ENCODE data around the gene KRT17.

KRT17 gene

DNA sequence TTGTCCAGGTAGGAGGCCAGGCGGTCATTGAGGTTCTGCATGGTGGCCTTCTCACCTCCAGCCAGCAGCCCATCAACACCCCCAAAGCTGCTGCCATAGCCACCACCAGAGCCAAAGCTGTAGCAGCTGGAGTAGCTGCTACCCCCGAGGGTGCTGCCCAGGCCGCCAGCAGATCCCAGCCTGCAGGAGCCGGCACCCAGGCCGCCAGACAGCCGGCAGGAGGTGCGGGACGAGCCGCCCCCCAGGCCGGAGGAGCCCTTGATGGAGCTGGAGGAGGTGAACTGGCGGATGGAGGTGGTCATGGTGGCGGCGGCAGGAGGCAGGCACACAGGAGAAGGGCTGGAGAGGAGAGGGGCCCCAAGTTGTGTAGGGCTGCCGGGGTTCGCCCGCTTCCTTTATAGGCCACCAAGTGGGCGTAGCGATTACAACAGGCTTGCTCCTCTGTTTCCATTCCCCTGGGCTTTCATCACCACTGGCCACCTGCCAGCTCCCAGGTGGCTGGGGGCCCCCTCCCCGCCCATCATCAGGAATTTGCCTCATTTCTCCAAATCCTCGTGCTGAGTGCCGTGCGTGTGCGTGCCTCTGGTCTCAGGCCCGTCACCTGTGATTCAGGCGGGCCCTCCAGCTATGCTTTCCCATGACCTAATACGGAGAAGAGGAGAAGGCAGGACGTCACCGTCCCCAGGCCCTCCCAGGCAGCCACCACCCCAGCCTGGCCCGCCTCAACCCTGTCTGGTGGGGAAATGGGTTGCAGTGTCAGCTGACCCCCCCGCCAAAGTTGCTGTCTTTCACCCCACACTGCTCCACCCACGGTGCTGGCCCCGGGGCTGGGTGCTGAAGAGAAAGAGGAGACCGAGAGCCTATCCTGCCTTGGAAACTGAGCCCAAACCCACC lies at the start of gene KRT17:
KRT17 (minus strand) TSS at position 368 of the 894 bp plus-strand sequence; CDS start at position 302, 66 bp downstream.
- FAIRE-seq (no peak), DNase-seq (ENCODE audit: insufficient read length, low spot score) (no peak)
- TF ChIP-seq POLR2A (IDR thresholded peaks at IDR 0.05; ENCODE audit: low read depth, low read length): no peak

DNA sequence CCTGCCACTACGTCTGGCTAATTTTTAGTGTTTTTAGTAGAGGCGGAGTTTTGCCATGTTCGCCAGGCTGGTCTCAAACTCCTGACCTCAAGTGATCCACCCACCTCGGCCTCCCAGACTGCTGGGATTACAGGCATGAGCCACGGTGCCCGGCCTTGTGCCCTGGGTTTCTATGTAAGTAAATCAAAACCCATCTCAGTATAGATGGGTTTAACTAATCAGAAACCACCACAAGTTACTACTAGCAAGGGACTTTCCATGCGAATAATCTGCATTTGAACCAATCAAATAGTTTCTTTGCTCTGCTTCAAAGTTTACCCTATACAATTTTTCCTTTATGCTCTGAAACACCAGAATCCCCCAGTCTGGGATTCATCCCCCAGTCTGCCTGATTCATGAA lies 47.8 kb upstream of the KRT17 start:
- no peak for DNase-seq (ENCODE audit: insufficient read length, low spot score)
- TF ChIP-seq POLR2A (IDR thresholded peaks at IDR 0.05; ENCODE audit: low read depth, low read length): no peak
- FAIRE-seq: no peak

DNA sequence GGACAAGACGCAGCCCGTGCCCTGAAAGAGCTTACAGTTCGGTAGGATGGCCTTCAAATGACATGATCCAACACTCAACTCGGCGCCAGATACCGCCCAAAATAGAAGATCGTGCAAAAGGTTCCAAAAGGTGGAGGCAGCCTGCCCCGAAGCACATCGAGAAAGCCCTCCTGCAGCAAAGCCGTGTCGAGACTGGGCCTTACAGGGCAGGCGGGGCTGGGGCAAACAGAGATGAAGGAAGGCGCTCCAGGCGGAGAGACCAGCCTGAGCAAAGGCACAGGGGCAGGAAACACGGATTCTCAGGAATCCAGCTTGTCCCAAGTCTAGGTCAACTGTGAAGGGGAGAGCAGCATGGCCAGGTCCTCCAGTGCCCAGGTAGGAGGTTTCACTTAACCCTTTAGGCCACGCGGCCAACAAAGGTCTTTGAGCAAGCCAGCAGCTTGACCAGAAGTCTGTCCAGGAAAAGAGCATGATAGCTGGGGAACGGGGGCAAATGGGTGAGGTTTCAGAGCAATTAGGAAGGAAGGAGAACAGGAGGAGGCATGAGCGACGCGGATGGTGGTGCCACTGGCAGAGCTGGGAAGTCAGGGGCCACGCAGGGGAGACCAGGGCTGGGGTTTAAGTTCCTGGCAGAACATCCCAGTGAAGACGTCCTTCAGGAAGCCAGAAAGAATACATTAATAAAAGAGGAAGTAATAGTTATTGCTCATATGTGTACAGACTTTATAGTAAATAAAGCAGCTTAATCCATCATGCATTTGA lies 43.1 kb upstream of the KRT17 start:
- no peak for FAIRE-seq
- no peak for DNase-seq (ENCODE audit: insufficient read length, low spot score)
- TF ChIP-seq POLR2A (IDR thresholded peaks at IDR 0.05; ENCODE audit: low read depth, low read length): no peak

DNA sequence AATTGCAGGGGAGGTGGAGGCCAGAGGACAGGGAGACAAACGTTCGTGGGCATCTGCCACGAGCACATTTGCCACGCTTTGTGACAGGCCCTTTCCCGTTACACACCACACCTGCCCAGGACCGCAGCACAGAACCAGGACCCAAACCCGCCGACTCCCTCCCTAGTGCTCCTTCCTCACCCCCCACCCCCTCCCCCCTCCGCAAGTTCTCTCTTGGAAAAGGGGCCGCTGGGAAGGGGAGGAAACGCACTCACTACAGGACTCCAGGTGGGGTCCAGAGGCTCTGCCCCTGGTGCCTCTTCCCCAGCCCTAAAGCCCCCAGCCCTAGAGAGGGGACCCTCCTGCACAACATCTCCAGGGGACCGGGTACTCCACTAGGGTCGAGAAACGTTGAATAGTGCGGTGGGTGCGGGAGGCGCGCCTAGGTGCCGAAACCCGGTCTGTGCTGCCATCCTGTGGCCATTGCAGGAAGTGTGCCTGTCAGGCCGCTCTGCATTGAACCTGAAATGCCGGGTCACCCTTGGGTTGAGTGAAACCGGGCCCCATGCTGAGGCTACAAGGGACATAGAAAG lies 42.4 kb upstream of the KRT17 start:
- no peak for FAIRE-seq
- TF ChIP-seq POLR2A (IDR thresholded peaks at IDR 0.05; ENCODE audit: low read depth, low read length): 0 out of 2 replicates have a peak, but pooled peaks have one; percentile 15
- peak; percentile 67 for DNase-seq (ENCODE audit: insufficient read length, low spot score)

DNA sequence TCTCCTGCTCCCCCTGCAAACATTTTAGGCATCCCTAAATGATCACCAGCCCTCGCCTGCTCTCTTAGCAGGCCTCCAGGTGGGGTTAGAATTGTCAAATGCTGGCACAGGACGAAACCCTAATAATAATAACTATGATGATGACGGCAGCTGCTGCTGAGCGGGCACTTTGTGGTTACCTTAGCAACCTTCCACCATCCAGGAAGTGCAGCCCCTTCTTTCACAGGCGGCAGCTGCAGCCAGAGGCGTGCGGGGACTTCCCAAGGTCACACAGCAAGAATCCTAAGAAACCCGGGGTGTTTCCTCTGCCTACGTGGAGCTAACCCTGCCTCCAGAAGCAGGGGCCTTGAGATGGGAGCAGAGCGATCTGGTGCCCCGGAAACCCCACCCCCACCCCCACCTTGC lies 41.9 kb upstream of the KRT17 start:
- no peak for FAIRE-seq
- peak; percentile 30 for DNase-seq (ENCODE audit: insufficient read length, low spot score)
- TF ChIP-seq POLR2A (IDR thresholded peaks at IDR 0.05; ENCODE audit: low read depth, low read length): no peak

DNA sequence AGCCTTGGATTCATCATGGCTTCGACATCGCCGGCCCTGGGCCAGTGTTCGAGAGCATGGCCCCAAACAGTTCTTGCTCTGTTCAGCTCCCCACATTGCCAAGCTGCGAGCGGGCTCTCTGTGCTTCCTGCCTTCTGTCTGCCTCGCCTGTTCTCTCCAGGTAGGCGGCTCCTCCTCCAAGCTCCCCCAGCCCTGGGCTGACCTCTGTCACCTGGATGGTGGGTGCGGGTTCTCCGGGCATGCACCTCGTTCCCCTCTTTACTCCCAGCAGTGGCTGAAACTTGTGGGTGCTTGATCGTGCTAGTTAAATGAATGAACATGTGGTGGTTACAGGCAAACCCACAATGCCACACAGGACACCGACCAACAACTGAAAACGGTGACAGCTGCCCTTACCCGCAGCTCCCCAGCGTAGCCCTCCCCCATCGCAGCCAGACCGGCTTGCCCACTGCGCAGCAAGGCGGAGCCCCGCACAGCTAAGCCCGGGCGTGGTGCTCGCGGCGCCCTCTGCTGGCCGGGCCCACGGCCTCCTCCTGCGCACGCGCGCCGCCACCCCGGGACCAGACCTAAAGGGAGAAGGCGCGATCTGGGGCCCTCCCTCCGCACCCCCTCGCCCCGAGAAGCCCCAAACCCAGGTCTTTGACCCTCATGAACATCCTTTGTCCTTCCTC lies 41.3 kb upstream of the KRT17 start:
- peak; percentile 46 for TF ChIP-seq POLR2A (IDR thresholded peaks at IDR 0.05; ENCODE audit: low read depth, low read length)
- FAIRE-seq (no peak), DNase-seq (ENCODE audit: insufficient read length, low spot score) (peak; percentile 93)

DNA sequence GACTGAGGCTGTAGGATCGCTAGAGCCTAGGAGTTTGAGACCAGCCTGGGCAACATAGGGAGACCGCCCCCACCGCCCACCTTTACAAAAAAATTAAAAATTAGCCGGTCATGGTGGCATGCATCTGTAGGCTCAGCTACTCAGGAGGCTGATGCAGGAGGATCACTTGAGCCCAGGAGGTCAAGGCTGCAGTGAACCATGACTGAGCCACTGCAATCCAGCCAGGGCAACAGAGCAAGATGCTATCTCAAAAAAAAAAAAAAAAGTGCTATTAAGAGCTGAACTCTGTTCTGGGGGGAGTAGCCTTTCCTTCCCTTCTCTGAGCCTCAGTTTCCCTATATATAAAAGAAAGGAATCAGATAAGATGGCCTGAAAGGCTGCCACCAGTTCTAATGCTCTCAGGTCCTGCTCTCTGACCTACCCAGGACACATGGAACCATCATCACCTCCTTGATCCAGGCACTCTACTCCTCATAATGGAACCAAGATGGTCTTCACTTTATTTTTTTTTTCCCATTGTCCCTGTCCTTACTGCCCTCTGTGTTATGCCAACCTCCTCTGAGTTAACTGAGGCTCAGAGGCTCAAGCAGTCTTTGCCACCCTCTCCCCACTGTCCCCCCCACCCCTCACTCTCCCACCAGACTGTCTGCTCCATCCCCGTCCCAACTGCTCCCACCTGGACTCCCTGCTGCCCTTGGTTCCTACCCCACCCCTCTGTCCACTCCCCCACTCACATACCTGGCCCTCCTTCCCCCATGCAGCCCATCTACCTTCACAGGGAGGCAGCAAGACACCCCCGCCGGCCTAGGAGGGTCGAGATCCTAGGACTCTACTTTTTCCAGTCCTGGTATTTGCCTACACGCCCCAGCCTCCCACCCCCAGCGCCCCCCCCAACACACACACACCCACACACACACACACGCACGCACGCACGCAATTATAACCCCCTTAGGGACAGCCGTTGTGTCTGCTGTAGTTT lies 40.5 kb upstream of the KRT17 start:
- no peak for TF ChIP-seq POLR2A (IDR thresholded peaks at IDR 0.05; ENCODE audit: low read depth, low read length)
- DNase-seq (ENCODE audit: insufficient read length, low spot score) (no peak), FAIRE-seq (no peak)

DNA sequence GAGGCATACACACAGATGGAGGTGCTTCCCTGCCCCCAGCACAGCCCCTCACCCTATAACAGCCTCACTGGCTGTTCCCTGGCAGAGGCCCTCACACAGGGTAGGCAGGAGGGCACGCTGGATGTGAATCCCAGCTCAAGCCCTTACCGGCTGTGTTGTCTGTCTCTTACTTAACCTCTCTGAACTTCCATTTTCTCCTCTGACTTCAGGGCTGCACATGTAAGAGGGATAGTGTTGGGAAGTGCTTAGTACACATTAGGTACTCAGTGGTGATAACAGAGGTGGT lies 39.7 kb upstream of the KRT17 start:
- no peak for FAIRE-seq
- DNase-seq (ENCODE audit: insufficient read length, low spot score): no peak
- TF ChIP-seq POLR2A (IDR thresholded peaks at IDR 0.05; ENCODE audit: low read depth, low read length): no peak

DNA sequence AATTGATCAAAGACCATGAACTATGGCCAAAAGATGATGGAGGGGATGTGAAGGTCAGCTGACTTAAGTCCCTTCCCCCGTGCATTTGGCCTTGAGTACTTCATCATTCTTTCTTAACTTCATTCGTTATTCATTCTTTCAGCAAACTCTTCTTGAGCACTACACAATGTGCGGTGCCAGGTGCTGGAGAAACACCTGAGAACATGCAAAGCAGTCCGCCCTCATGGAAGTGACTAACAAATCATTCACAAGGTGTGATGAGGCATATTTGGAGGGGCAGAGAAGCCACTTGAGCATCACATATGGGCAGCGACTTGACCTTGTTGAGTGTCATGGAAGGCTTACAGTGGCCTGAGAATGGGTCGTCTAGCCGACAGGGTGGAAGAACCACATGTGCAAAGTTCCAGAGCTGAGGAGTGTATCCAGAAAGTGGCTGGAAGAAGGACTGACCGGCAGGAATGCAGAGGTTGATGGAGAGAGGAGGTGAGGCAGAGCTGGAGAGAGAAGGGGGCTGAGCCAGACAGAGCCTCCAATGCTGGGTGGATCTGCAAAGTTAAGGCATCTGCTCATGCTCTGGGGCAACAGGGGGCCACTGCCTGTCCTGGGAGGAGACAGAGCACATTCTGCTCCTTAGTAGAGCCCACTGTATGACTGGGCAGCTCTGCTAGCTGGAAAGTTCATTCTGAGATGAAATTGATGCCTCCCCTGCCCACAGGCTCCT lies 39.2 kb upstream of the KRT17 start:
- FAIRE-seq: no peak
- no peak for DNase-seq (ENCODE audit: insufficient read length, low spot score)

DNA sequence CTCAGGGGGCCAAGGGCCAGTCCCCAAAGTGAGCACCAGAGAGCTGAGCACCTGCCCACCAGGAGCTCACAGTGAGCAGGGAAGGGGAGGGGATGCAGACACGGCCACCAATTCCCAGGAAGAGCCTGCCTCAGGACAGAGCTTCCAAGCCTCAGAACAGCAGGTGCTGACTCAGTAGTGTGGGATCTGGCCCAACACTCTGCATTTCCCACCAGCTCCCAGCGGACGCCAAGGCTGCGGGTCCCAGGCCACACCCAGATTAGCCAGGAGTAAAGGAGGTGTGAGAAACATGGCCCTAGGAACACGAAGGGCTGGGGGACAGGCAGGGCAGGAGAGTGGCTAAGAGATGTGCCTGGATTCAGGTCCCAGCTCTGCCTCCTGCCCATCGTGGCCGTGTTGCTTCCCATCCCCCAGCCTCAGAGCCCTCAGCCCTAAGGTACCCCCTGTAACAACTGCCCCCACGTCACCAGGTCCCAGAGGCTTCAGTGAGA lies 35.9 kb upstream of the KRT17 start:
- FAIRE-seq (no peak), DNase-seq (ENCODE audit: insufficient read length, low spot score) (no peak)
- TF ChIP-seq POLR2A (IDR thresholded peaks at IDR 0.05; ENCODE audit: low read depth, low read length): no peak

More for the DNA sequence above, 39.2 kb upstream of the KRT17 start:
- no peak for TF ChIP-seq POLR2A (IDR thresholded peaks at IDR 0.05; ENCODE audit: low read depth, low read length)

DNA sequence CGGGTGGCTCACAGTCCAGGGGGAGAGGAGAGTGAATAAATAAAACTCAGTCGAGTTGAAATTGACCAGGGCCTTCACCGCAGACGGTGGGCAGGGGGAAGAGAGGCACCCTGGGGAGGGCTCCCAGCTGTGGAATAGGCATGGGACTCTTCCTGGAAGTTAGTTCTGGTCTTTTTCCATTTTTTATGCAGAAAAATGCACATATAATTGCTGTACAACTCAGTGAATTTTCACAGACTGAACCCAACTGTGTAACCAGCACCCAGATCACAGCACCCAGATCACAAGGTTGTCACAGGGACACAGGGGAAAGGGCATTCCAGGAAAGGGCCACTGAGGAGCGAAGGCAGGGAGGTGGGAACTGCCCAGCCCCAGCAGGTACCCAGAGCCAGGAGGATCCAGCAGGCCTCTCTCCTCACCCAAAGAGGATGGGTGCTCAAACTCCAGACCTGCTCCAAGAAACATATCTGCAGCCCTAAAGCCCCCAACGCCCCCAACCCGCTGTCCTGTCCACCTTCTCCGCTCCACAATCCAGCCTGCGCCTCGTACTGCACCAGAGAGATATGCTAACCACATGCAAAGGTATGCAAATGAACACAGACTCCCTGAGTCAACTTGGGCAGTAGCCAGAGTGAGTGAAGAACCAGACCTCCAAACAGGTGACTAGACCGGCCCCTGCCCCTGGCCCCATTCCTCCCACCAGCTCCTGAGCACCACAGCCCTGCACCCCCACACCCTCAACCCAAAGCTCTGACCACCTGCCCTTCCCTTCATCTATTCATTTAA lies 35.2 kb upstream of the KRT17 start:
- no peak for FAIRE-seq
- no peak for TF ChIP-seq POLR2A (IDR thresholded peaks at IDR 0.05; ENCODE audit: low read depth, low read length)
- DNase-seq (ENCODE audit: insufficient read length, low spot score): no peak

All from H54 (cell line).